ENCODE measurements around the gene OFD1. TPM values are rescaled to one million over a fixed set of nuclear protein-coding genes. Genes with fewer than 3 reads are reported as not detected.

OFD1 gene
- total and polyA plus RNA-seq, 9 donors, result 21.8 to 35.7 (median 32.1) TPM

GRCh38 chrX:13732246-13733067 is 2.1 kb upstream of the OFD1 start:
- Histone ChIP-seq H3K4me1 (ENCODE audit: insufficient read depth) (peaks cover 1% of the 10 kb centered on the region), H3K27me3 (no peaks in the 10 kb centered on the region), H3K9me3 (no peaks in the 10 kb centered on the region), H3K27ac (no peak overlapping the region), H3K4me3 (no peak overlapping the region), H3K36me3 (no peaks in the 10 kb centered on the region)
- DNase-seq, result no peak
- intact Hi-C loops (cut with DNase I), result loop anchor here in 1 of 4 donors (10.0 kb wide), 1 partner anchor 78 kb away; the partner anchor contains the start of gene TCEANC
- WGBS, 3 donors, result 69 to 82% (median 81%) methylated on average over 7 of the region's 7 CpGs
- TF ChIP-seq EP300 (IDR thresholded peaks at IDR 0.05), result no peak
- TF ChIP-seq POLR2A (IDR thresholded peaks at IDR 0.05), result no peak
- TF ChIP-seq, protein P1, sequence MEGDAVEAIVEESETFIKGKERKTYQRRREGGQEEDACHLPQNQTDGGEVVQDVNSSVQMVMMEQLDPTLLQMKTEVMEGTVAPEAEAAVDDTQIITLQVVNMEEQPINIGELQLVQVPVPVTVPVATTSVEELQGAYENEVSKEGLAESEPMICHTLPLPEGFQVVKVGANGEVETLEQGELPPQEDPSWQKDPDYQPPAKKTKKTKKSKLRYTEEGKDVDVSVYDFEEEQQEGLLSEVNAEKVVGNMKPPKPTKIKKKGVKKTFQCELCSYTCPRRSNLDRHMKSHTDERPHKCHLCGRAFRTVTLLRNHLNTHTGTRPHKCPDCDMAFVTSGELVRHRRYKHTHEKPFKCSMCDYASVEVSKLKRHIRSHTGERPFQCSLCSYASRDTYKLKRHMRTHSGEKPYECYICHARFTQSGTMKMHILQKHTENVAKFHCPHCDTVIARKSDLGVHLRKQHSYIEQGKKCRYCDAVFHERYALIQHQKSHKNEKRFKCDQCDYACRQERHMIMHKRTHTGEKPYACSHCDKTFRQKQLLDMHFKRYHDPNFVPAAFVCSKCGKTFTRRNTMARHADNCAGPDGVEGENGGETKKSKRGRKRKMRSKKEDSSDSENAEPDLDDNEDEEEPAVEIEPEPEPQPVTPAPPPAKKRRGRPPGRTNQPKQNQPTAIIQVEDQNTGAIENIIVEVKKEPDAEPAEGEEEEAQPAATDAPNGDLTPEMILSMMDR (IDR thresholded peaks at IDR 0.05), result no peak

DNA sequence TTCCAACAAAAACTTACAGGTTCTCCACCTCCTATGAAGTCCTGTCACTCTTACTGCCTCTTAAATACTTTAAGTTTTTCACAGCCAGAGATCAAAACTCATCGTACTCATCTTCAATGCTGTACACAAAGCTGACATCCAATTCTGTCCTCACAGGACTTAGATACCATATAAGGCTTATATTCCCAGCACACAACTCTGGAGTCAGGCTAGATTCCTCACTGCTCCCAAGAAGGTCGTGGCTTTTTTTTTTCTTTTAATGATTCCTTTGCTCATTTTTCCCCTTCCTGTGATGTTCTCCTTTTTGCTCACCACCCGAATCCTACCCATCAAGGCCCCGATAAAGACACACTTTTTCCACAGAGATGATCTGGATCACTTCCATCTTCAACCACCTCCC is 1.0 kb upstream of the OFD1 start:
- Histone ChIP-seq H3K27ac (peak overlapping the region; percentile 18 to 77), H3K4me1 (ENCODE audit: insufficient read depth) (peaks cover 1% of the 10 kb centered on the region), H3K36me3 (no peaks in the 10 kb centered on the region), H3K27me3 (no peaks in the 10 kb centered on the region), H3K9me3 (no peaks in the 10 kb centered on the region), H3K4me3 (peak overlapping the region; percentile 88)
- DNase-seq, result no peak
- WGBS, 3 donors, result 32 to 39% (median 33%) methylated on average over 4 of the region's 4 CpGs
- TF ChIP-seq, protein P1 (IDR thresholded peaks at IDR 0.05), result no peak
- no peak for TF ChIP-seq POLR2A (IDR thresholded peaks at IDR 0.05)
- no peak for TF ChIP-seq EP300 (IDR thresholded peaks at IDR 0.05)
- intact Hi-C loops (cut with DNase I), result loop anchor here in 1 of 4 donors (10.0 kb wide), 1 partner anchor 79 kb away; the partner anchor contains the start of gene TCEANC

GRCh38 chrX:13741695-13742094 is 7.1 kb downstream of the OFD1 start:
- Histone ChIP-seq H3K36me3 (no peaks in the 10 kb centered on the region), H3K9me3 (no peaks in the 10 kb centered on the region), H3K27me3 (no peaks in the 10 kb centered on the region), H3K4me3 (no peak overlapping the region), H3K27ac (no peak overlapping the region), H3K4me1 (ENCODE audit: insufficient read depth) (no peaks in the 10 kb centered on the region)
- TF ChIP-seq POLR2A (IDR thresholded peaks at IDR 0.05) (no peak), EP300 (IDR thresholded peaks at IDR 0.05) (no peak)
- TF ChIP-seq, protein P1 (IDR thresholded peaks at IDR 0.05), result no peak
- intact Hi-C loops (cut with DNase I), result no loop called here
- 89 to 92% (median 89%) methylated on average over 6 of the region's 6 CpGs for WGBS, 3 donors
- DNase-seq, result no peak

DNA sequence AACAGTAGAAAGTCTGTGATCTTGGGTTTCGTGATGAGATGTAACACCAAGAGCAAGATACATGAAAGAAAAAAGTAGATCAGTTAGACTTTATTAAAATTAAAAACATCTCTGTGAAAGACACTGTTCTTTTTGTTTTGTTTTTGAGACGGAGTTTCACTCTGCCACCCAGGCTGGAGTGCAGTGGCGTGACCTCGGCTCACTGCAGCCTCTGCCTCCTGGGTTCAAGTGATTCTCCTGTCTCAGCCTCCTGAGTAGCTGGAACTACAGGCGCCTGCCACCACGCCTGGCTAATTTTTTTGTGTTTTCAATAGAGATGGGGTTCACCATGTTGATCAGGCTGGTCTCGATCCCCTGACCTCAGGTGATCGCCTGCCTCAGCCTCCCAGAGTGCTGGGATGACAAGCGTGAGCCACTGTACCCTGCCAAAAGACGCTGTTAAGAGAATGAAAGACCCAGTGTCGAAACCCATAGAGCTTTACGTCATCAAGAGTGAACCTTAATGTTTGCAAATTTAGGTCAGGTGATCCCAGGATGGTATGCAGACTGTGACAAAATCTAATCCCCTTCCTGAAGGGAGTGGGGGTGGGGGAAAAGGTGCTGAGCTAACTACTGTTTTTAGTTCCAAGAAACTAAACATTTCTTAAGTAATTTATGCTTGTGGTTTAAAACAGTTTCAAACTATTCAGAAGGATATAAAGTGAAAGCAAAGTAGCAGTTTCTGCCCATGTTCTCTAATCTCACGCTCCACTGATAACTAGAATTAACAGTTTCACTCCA is 8.0 kb downstream of the OFD1 start:
- intact Hi-C loops (cut with DNase I), result no loop called here
- no peak for TF ChIP-seq EP300 (IDR thresholded peaks at IDR 0.05)
- TF ChIP-seq, protein P1 (IDR thresholded peaks at IDR 0.05), result no peak
- TF ChIP-seq POLR2A (IDR thresholded peaks at IDR 0.05), result no peak
- Histone ChIP-seq H3K4me3 (no peak overlapping the region), H3K4me1 (ENCODE audit: insufficient read depth) (no peaks in the 10 kb centered on the region), H3K36me3 (no peaks in the 10 kb centered on the region), H3K27ac (no peak overlapping the region), H3K27me3 (no peaks in the 10 kb centered on the region), H3K9me3 (no peaks in the 10 kb centered on the region)
- no peak for DNase-seq
- WGBS, 3 donors, result 70 to 84% (median 79%) methylated on average over 13 of the region's 13 CpGs
